Right lobe of liver (tissue), 4 donors: Measurements from ENCODE around the gene KNL1.

ENCODE experiments used
- POLR2A ChIP-seq: fragments of 450-650 bp; IDR thresholded peaks from one replicate; pipeline ENCODE4 v1.6.1; 2017; ENCODE audit warnings: antibody characterized with exemption, mild to moderate bottlenecking
- TF ChIP-seq, protein P1 (sequence below), 4 donors: fragments of 200-600 bp in 3 of 4; fragments of 450-650 bp in 1 of 4; IDR thresholded peaks; one replicate each; pipeline versions ENCODE4 v1.5.1 to v1.8.0; 2016 to 2022; ENCODE audit warnings: antibody characterized with exemption in 4 of 4, mild to moderate bottlenecking in 2 of 4
- donor health status: DM: no; HTN: no; CAD: no.
- donor health status: DM: no; HTN: no; CAD: no.
- donor health status: DM: no; HTN: yes; CAD: no.

DNA sequence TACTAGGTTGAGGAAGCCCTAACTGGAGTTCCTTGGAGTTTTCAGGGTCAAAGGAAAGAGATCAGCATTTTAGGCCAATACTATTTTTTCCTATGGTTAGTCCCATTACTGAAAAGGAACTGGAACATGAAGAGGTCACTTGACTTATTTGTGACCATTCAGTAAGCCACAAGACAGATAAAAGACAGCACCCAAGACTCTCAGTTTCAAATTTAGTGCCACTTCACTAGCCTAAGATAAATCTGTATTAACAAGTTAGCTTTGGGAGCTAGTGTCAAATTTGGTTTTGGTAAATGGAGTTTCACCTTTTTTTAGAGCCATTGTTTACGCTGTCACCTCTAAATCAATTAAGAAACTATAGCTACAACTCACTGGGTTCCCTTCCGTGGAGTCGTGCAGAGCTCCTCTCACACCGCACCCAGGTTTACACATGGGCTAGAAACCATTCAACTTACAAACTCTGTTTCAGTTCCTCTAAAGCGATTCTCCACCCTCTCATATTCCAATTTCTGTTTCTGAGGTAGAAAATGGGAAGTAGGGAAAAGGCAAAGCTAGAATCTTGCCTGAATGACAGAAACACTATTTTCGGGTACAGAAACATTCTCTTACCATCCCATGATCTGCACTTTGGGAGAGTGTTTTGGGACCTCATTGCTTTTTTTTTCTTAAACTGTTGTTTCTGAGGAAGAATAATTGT lies 43.6 kb upstream of the KNL1 start:
- no peak for TF ChIP-seq POLR2A
- TF ChIP-seq, protein P1, sequence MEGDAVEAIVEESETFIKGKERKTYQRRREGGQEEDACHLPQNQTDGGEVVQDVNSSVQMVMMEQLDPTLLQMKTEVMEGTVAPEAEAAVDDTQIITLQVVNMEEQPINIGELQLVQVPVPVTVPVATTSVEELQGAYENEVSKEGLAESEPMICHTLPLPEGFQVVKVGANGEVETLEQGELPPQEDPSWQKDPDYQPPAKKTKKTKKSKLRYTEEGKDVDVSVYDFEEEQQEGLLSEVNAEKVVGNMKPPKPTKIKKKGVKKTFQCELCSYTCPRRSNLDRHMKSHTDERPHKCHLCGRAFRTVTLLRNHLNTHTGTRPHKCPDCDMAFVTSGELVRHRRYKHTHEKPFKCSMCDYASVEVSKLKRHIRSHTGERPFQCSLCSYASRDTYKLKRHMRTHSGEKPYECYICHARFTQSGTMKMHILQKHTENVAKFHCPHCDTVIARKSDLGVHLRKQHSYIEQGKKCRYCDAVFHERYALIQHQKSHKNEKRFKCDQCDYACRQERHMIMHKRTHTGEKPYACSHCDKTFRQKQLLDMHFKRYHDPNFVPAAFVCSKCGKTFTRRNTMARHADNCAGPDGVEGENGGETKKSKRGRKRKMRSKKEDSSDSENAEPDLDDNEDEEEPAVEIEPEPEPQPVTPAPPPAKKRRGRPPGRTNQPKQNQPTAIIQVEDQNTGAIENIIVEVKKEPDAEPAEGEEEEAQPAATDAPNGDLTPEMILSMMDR (IDR thresholded peaks at IDR 0.05): no peak
